ELF-1 (cell line): Measurements from ENCODE around the gene GAMT.
A peak's percentile ranks its signal among the peaks of the same experiment; 100 is the strongest.

ENCODE experiments used
- DNase-seq: peaks from one replicate; pipeline ENCODE4 v3.0.0-alpha.2; 2016; ENCODE audit warnings: low read depth, low spot score

Gene GAMT

GRCh38 chr19:1401138-1401888, at the start of gene GAMT:
Gene GAMT (minus strand): TSS chr19:1401542. CDS start chr19:1401476, 66 bp downstream.
- DNase-seq = no peak

GRCh38 chr19:1449467-1450442, 48.4 kb upstream of the GAMT start, which contains the start of gene APC2:
Gene APC2 (plus strand): TSS chr19:1450121. CDS start chr19:1453002, 2,881 bp downstream.
- DNase-seq = peak; percentile 69

DNA sequence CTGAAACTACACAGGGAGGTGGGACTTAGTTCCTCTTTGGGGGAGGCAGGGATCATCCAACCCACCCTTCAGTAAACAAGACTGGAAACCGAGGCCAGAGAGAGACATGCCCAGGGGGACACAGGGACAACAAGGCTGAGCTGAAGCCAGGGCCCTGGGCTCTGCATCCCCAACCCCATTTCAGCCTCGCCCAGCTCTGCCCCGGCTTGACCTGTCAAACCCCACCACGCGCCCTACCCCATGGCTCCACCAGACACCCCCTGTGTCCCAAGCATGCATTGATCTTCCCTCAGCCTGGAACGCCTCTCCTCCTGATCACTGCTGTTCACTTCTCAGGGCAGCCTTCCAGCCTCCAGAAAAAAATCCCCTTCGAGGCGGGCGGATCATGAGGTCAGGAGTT, 46.6 kb upstream of the GAMT start:
- DNase-seq = no peak

GRCh38 chr19:1447504-1447903, 46.2 kb upstream of the GAMT start:
- no peak for DNase-seq

DNA sequence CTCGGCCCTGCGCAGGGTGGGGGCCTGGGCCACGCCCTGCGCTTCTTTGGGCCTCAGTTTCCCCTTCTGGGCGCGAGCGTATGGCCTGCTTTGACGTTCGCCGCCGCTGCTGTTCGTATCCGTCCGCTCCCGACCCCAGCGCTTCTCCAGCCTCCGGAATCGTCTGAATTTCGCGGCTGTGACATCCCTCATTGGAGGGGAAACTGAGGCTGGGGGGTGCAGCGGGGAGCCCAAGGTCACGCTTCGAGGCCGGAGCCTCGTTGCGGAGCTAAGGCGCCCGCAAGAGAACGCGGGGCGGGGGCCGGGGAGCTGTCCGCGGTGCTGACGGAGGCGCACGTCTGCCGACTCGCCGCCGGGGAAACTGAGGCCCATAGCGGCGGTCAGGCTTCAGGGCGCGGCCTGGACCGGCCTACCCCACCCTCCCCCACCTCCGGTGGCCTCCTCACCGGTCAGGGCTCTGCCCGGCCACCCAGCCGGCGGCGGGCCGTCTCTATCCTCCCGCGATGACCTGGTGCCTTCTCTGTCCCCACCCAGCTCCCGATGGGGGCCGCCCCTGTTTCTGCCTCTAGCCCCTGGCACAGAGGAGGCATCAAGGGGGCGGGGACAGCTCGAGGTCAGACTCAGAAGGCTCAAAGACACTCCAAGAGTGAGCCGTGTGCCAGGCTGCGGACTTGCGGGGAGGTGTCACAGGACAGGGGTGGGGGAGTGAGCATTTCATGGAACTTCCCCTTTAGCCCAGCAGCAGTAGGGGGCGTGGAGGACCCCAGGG, 45.6 kb upstream of the GAMT start:
- DNase-seq = no peak

- no peak for DNase-seq
Measured at GRCh38 chr19:1445932-1446712, 44.8 kb upstream of the GAMT start.

- DNase-seq = peak; percentile 87
Measured at GRCh38 chr19:1445185-1445931, 44.0 kb upstream of the GAMT start.

GRCh38 chr19:1441677-1442438, 40.5 kb upstream of the GAMT start:
- no peak for DNase-seq

DNA sequence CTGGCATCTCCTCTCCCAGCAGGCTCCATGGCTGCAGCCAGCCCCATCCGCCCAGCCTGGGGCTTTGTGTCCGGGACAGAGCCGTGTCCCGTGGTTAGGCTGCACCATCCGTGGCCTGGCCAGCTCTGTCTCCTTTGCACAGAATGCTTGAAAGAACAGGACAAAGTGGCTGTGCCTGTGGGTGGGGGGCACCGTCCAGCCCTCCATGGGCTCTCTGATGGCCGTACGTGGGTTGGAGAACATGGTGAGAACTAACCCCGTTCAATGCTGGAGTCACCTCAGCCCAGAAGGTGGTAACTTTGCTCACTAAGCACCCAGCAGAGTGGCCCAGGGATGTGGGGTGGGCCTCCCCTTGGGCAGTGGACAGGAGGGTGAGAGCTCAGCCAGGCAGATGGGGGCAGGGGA, 39.7 kb upstream of the GAMT start:
- no peak for DNase-seq

- no peak for DNase-seq
Measured at GRCh38 chr19:1440418-1440801, 39.1 kb upstream of the GAMT start.

GRCh38 chr19:1439525-1440417, 38.4 kb upstream of the GAMT start:
- DNase-seq = peak; percentile 51

GRCh38 chr19:1438933-1439354, 37.6 kb upstream of the GAMT start:
- no peak for DNase-seq

DNA sequence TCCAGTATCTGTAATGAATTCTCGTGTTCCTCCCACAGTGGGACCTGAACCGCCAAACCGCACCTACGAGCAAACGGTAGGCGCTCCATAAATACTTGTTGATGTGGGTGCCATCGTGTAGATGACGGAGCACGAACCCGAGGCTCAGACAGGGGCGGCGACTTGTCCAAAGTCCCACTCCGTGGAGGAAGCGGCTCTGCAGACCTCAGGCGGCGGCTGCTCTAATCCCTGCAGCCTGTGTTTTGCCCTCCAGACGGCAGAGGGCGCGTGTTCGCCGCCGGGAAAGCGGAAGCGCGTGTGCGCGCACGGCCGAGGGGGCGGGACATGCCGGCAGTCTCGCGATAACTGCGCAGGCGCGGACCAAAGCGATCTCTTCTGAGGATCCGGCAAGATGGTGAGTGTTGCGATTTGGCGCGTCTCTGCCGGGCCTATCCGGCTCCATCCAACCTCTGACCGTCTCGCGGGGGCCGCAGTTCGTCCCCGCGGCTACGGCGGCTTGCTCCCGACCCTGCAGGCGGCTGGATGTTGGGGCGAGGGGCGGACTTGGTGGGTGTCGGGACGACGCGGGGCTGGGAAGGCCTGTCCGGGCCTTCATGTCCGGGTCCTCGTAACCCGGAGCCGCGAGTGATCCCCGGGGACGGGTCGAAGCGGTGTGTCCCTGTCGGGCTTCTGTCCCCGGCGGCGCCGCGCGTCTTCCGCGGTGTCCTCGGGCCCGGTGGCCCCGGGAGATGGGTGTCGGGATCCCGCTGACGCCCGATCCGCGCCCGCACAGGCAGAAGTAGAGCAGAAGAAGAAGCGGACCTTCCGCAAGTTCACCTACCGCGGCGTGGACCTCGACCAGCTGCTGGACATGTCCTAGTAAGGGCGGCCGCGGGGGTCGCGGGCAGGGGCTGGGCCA, 36.9 kb upstream of the GAMT start, which contains the start of gene RPS15:
TSS of gene RPS15 (plus strand) at position 362 of the 898 bp plus-strand sequence. CDS start at position 392, 30 bp downstream.
- peak; percentile 98 for DNase-seq

DNA sequence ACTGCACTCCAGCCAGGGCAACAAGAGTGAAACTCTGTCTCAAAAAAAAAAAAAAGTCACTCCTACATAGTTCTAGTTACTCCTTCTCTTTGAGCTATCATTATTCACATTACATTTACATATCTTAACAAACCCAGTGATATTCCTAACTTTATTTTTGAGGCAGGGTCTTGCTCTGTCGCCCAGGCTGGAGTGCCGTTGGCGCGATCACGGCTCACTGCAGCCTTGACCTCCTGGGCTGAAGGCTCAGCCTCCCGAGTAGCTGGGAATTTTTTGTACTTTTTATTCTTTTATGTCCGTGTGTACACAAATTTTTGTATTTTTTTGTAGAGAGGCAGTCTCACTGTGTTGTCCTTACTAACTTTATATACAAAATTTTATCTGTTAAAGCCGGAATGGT, 36.3 kb upstream of the GAMT start:
- DNase-seq = no peak

DNA sequence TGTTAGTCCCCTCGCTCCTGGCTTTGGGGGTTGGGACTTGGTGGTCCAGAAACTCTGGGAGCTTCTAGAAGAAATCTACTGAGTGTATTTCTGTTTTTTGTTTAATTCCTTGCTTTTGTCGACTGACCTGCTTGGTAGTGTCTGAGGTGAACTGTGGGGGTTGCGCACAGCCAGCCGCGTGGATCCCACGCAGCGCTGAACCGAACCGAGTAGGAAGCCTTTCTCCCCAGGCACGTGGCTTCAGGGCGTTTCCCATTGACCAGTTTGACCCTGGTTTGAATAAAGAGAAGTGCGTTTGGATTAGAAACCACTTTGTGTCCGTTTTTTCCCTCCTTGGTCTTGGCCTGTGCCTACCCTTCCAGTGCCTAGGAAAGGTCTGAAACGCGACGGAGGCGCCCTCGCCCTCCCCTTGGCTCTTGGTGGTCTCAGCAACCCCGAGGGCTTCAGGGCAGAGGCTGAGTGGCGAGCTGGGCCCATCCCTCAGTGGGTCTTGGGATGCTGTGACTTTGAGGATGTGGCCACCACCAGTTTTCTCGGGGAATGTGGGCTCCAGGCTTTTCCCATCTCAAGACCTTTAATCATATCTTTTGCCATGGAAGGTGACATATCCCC, 34.1 kb upstream of the GAMT start:
- DNase-seq = no peak

DNA sequence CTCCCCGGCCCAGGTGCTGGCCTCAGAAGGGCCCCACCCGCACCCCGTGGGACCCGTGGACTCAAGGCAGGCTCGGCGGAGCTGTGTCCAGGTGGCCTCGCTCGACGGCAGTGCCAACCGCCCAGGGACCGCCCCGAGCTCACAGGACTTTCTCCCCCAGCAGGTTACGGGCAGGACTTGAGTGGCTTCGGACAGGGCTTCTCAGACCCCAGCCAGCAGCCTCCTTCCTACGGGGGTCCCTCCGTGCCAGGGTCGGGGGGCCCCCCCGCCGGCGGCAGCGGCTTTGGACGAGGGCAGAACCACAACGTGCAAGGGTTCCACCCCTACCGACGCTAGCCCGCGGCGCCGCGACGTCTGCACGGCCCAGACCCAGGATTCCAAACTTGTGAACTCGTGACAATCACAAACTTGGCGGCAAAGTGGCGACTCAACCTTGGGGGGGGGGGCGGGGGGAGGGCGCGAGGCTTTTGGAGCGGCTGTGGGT, 33.3 kb upstream of the GAMT start:
- DNase-seq = no peak

DNA sequence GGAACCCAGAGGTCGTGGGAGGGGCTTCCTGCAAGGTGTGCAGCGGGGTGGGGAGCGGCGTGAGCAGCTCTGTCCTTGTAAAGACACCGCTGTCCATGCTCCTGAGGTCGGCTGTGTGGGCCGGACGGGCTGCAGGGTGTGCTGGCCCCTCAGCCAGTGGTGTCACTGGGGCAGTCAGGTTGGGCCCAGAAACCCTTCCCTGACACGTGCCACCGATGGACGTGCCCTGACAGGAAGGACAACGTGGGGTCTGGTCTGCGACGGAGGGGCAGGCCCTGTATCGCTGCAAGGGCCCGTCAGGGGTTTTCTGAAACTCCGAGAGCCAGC, 32.7 kb upstream of the GAMT start:
- DNase-seq = no peak
